ENCODE results near the gene IFT52. TPM values are rescaled to one million over a fixed set of nuclear protein-coding genes. Genes with fewer than 3 reads are reported as not detected.
"Not testable (repeated sequence)": the region's sequence is repeated elsewhere in the genome, so short reads cannot be mapped to it uniquely, and the experiment has no call there.

The IFT52 gene
- total and polyA plus RNA-seq, 9 donors = 24.3 to 37.0 (median 28.6) TPM

DNA sequence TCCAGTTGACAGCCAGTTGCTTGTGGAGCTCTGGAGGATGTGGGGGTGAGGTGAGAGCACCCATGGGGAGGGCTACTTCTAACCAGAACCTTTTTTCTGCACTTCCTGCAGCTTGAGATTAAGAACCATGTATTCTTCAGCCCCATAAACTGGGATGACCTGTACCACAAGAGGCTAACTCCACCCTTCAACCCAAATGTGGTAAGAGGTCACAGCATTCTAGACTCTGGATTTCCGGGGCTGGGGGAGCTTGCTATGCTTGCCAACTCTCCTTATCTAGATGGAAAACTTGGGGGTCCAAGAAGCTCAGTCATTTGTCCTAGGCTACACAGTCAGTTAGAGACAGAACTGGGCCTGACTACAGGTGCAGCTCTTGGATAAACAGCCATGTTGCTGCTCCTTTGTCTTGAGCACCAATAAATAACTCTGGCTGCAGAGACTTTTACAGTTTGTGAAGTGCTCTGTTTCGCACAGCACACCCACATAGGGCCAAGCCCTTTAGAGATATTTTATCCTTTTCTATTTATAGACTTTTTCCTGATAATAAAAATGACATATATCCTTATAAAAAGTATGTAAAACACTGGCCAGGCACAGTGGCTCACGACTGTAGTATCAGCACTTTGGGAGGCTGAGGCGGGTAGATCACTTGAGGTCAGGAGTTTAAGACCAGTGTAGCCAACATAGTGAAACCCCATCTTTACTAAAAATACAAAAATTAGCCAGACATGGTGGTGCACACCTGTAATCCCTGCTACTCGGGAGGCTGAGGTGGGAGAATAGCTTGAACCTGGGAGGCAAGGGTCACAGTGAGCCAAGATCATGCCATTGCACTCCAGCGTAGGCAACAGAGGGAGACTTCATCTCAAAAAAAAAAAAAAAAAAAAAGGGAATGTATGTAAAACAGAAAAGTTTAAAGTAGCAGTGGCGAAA is 10.6 kb upstream of the IFT52 start:
- no peaks in the 10 kb centered on the region for H3K27me3 ChIP-seq (ENCODE audit: control insufficient read depth, insufficient read depth, low read length)
- no peaks in the 10 kb centered on the region for H3K36me3 ChIP-seq (ENCODE audit: control insufficient read depth, insufficient read depth, low read length)
- WGBS (ENCODE audit: insufficient coverage) = 71% methylated on average over 1 of the region's 7 CpGs
- no peaks in the 10 kb centered on the region for H3K9me3 ChIP-seq (replicated peaks; ENCODE audit: control insufficient read depth, low read depth, low read length)
- no peak overlapping the region for H3K4me3 ChIP-seq (ENCODE audit: low read length)
- no peak for DNase-seq
- H3K4me1 ChIP-seq (ENCODE audit: control insufficient read depth, insufficient read depth, low read length) = peaks cover 4% of the 10 kb centered on the region
- H3K27ac ChIP-seq (ENCODE audit: low read length) = no peak overlapping the region

- WGBS (ENCODE audit: insufficient coverage) = 86% methylated on average over 3 of the region's 7 CpGs
- no peak overlapping the region for H3K4me3 ChIP-seq (ENCODE audit: low read length)
Measured at GRCh38 chr20:43583133-43583864, 7.4 kb upstream of the IFT52 start.

DNA sequence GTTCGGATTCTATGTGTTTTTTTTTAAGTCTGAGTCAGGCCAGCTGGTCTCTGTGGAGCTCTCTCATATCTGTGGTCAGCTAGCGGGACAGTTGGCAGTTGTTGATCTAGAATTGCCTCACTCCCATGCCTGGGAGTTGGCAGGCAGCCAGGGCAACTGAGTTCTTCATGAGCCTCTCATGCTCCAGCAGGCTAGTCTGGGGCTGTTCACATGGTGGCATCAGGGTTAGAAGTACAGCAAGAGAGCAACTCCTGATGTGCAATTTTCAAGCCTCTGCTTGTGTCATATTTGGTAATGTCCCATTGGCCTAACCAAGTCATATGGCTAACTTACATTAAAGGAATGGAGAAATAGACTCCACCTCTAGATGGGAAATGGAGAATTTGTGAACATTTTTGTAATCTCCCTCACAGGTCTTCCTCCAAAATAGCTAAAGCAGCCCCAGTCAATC is 6.7 kb upstream of the IFT52 start:
- H3K27me3 ChIP-seq (ENCODE audit: control insufficient read depth, insufficient read depth, low read length) = no peaks in the 10 kb centered on the region
- no peaks in the 10 kb centered on the region for H3K36me3 ChIP-seq (ENCODE audit: control insufficient read depth, insufficient read depth, low read length)
- WGBS (ENCODE audit: insufficient coverage) = 47% methylated on average over 2 of the region's 2 CpGs
- DNase-seq = peak; percentile 36
- H3K9me3 ChIP-seq (replicated peaks; ENCODE audit: control insufficient read depth, low read depth, low read length) = no peaks in the 10 kb centered on the region
- H3K4me1 ChIP-seq (ENCODE audit: control insufficient read depth, insufficient read depth, low read length) = peaks cover 5% of the 10 kb centered on the region
- no peak overlapping the region for H3K4me3 ChIP-seq (ENCODE audit: low read length)
- H3K27ac ChIP-seq (ENCODE audit: low read length) = no peak overlapping the region

More at GRCh38 chr20:43583133-43583864, 7.4 kb upstream of the IFT52 start:
- H3K27me3 ChIP-seq (ENCODE audit: control insufficient read depth, insufficient read depth, low read length) = no peaks in the 10 kb centered on the region
- H3K9me3 ChIP-seq (replicated peaks; ENCODE audit: control insufficient read depth, low read depth, low read length) = no peaks in the 10 kb centered on the region
- peaks cover 5% of the 10 kb centered on the region for H3K4me1 ChIP-seq (ENCODE audit: control insufficient read depth, insufficient read depth, low read length)
- no peak overlapping the region for H3K27ac ChIP-seq (ENCODE audit: low read length)
- DNase-seq = no peak
- H3K36me3 ChIP-seq (ENCODE audit: control insufficient read depth, insufficient read depth, low read length) = no peaks in the 10 kb centered on the region

DNA sequence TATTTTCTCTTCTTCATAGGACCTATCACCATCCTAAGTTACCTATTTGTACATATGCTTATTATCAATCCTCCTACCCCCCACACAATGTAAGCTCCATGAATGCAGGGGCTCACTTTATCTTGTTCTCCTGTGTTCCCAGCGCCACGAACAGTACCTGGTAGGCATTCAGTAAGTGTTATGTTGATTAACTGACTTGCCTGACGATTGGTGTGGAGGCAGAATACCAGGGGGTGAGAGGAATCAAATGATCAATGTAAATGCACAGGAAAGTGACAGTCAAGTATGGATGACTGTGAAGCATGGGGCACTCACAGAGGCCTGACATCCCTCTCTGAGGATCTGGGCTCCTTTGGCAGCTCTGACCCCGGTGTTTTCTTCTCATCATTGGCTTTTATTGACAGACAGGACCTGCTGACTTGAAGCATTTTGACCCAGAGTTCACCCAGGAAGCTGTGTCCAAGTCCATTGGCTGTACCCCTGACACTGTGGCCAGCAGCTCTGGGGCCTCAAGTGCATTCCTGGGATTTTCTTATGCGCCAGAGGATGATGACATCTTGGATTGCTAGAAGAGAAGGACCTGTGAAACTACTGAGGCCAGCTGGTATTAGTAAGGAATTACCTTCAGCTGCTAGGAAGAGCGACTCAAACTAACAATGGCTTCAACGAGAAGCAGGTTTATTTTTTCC is 6.1 kb upstream of the IFT52 start:
- Histone ChIP-seq H3K27me3 (ENCODE audit: control insufficient read depth, insufficient read depth, low read length) (no peaks in the 10 kb centered on the region), H3K27ac (ENCODE audit: low read length) (no peak overlapping the region), H3K36me3 (ENCODE audit: control insufficient read depth, insufficient read depth, low read length) (no peaks in the 10 kb centered on the region), H3K4me3 (ENCODE audit: low read length) (no peak overlapping the region), H3K9me3 (replicated peaks; ENCODE audit: control insufficient read depth, low read depth, low read length) (no peaks in the 10 kb centered on the region), H3K4me1 (ENCODE audit: control insufficient read depth, insufficient read depth, low read length) (peaks cover 5% of the 10 kb centered on the region)
- 49% methylated on average over 5 of the region's 7 CpGs for WGBS (ENCODE audit: insufficient coverage)
- no peak for DNase-seq

- peaks cover 17% of the 10 kb centered on the region for H3K4me1 ChIP-seq (ENCODE audit: control insufficient read depth, insufficient read depth, low read length)
- H3K36me3 ChIP-seq (ENCODE audit: control insufficient read depth, insufficient read depth, low read length) = no peaks in the 10 kb centered on the region
- H3K9me3 ChIP-seq (replicated peaks; ENCODE audit: control insufficient read depth, low read depth, low read length) = no peaks in the 10 kb centered on the region
- H3K27me3 ChIP-seq (ENCODE audit: control insufficient read depth, insufficient read depth, low read length) = no peaks in the 10 kb centered on the region
- WGBS (ENCODE audit: insufficient coverage) = 85% methylated on average over 8 of the region's 8 CpGs
- no peak for DNase-seq
- no peak overlapping the region for H3K27ac ChIP-seq (ENCODE audit: low read length)
- H3K4me3 ChIP-seq (ENCODE audit: low read length) = no peak overlapping the region
Measured at GRCh38 chr20:43586641-43587040, 4.1 kb upstream of the IFT52 start.

DNA sequence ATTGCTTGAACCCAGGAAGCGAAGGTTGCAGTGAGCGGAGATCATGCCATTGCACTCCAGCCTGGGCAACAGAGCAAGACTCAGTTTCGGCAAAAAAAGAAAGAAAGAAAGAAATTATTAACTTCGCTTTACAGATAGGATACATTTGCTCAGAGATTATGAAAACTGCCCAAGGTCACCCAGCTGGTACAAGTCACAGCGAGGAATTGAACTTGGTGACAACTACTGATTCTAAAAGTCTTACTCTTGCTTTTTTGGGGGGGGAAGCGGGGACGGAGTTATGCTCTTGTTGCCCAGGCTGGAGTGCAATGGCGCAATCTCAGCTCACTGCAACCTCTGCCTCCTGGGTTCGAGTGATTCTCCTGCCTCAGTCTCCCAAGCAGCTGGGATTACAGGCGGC is 2.2 kb upstream of the IFT52 start:
- H3K36me3 ChIP-seq (ENCODE audit: control insufficient read depth, insufficient read depth, low read length); H3K27me3 ChIP-seq (ENCODE audit: control insufficient read depth, insufficient read depth, low read length); H3K4me3 ChIP-seq (ENCODE audit: low read length); DNase-seq; H3K9me3 ChIP-seq (replicated peaks; ENCODE audit: control insufficient read depth, low read depth, low read length); H3K27ac ChIP-seq (ENCODE audit: low read length): not testable (repeated sequence)
- WGBS (ENCODE audit: insufficient coverage) = 95% methylated on average over 8 of the region's 10 CpGs
- H3K4me1 ChIP-seq (ENCODE audit: control insufficient read depth, insufficient read depth, low read length) = peaks cover 18% of the 10 kb centered on the region

GRCh38 chr20:43590036-43590391 is 723 bp upstream of the IFT52 start:
- no peak for DNase-seq
- 8% methylated on average over 3 of the region's 9 CpGs for WGBS (ENCODE audit: insufficient coverage)
- Histone ChIP-seq H3K27ac (ENCODE audit: low read length) (peak overlapping the region; percentile 87), H3K4me3 (ENCODE audit: low read length) (peak overlapping the region; percentile 90), H3K9me3 (replicated peaks; ENCODE audit: control insufficient read depth, low read depth, low read length) (no peaks in the 10 kb centered on the region), H3K36me3 (ENCODE audit: control insufficient read depth, insufficient read depth, low read length) (peaks cover 2% of the 10 kb centered on the region), H3K4me1 (ENCODE audit: control insufficient read depth, insufficient read depth, low read length) (peaks cover 15% of the 10 kb centered on the region), H3K27me3 (ENCODE audit: control insufficient read depth, insufficient read depth, low read length) (no peaks in the 10 kb centered on the region)

- 96% methylated on average over 5 of the region's 8 CpGs for WGBS (ENCODE audit: insufficient coverage)
- H3K36me3 ChIP-seq (ENCODE audit: control insufficient read depth, insufficient read depth, low read length) = peaks cover 34% of the 10 kb centered on the region
- H3K9me3 ChIP-seq (replicated peaks; ENCODE audit: control insufficient read depth, low read depth, low read length); H3K27ac ChIP-seq (ENCODE audit: low read length); H3K4me1 ChIP-seq (ENCODE audit: control insufficient read depth, insufficient read depth, low read length); H3K4me3 ChIP-seq (ENCODE audit: low read length); H3K27me3 ChIP-seq (ENCODE audit: control insufficient read depth, insufficient read depth, low read length); DNase-seq: not testable (repeated sequence)
Measured at GRCh38 chr20:43601960-43602359, 11.2 kb downstream of the IFT52 start.

GRCh38 chr20:43603124-43603523 is 12.4 kb downstream of the IFT52 start:
- peaks cover 30% of the 10 kb centered on the region for H3K36me3 ChIP-seq (ENCODE audit: control insufficient read depth, insufficient read depth, low read length)
- H3K27me3 ChIP-seq (ENCODE audit: control insufficient read depth, insufficient read depth, low read length) = no peaks in the 10 kb centered on the region
- no peak overlapping the region for H3K27ac ChIP-seq (ENCODE audit: low read length)
- DNase-seq = no peak
- no peak overlapping the region for H3K4me3 ChIP-seq (ENCODE audit: low read length)
- H3K4me1 ChIP-seq (ENCODE audit: control insufficient read depth, insufficient read depth, low read length) = no peaks in the 10 kb centered on the region
- H3K9me3 ChIP-seq (replicated peaks; ENCODE audit: control insufficient read depth, low read depth, low read length) = no peaks in the 10 kb centered on the region
- WGBS (ENCODE audit: insufficient coverage) = no CpG with 5 or more reads among the region's 1 CpG

DNA sequence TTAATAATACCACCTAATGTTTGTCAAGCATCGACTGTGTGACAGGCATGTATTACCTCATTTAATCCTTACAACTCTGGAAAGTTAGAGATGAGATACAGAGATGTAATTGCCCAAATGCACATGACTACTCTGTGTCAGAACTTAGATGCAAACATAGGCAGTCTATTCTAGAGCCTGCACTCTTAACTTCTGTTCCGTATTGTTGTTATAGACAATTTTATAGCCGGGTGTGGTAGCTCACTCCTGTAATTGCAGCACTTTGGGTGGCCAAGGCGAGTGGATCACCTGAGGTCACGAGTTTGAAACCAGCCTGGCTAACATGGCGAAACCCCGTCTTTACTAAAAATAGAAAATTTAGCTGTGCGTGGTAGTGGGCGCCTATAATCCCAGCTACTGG is 15.0 kb downstream of the IFT52 start:
- WGBS (ENCODE audit: insufficient coverage) = 95% methylated on average over 7 of the region's 9 CpGs
- Histone ChIP-seq H3K36me3 (ENCODE audit: control insufficient read depth, insufficient read depth, low read length) (peaks cover 24% of the 10 kb centered on the region), H3K4me3 (ENCODE audit: low read length) (no peak overlapping the region), H3K4me1 (ENCODE audit: control insufficient read depth, insufficient read depth, low read length) (no peaks in the 10 kb centered on the region), H3K9me3 (replicated peaks; ENCODE audit: control insufficient read depth, low read depth, low read length) (no peaks in the 10 kb centered on the region), H3K27me3 (ENCODE audit: control insufficient read depth, insufficient read depth, low read length) (no peaks in the 10 kb centered on the region), H3K27ac (ENCODE audit: low read length) (no peak overlapping the region)
- DNase-seq = no peak
